ACC112 (cell line): ENCODE data around the gene C17orf67.

Experiments used
- H2AFZ ChIP-seq: fragments of 200-600 bp; sonication (generic); one replicate; pipeline ENCODE4 v1.6.0; 2017; ENCODE audit warnings: antibody characterized with exemption, low read length; ENCODE audit not compliant: unreplicated experiment
- H3K27ac ChIP-seq: fragments of 200-600 bp; sonication (generic); 2 replicates; pipeline ENCODE4 v1.5.1; 2014; ENCODE audit warnings: low read depth, mild to moderate bottlenecking, antibody characterized with exemption, low read length, moderate library complexity
- H3K27me3 ChIP-seq: fragments of 200-600 bp; sonication (generic); 2 replicates; pipeline ENCODE4 v1.6.1; 2014; ENCODE audit warnings: mild to moderate bottlenecking, antibody characterized with exemption, low read length, moderate library complexity, mixed read lengths; ENCODE audit not compliant: insufficient read depth
- H3K36me3 ChIP-seq: fragments of 200-600 bp; sonication (generic); 2 replicates; pipeline ENCODE4 v1.6.1; 2016; ENCODE audit warnings: mild to moderate bottlenecking, antibody characterized with exemption, low read length, moderate library complexity, mixed read lengths; ENCODE audit not compliant: insufficient read depth
- H3K4me1 ChIP-seq: fragments of 200-600 bp; sonication (generic); one replicate; pipeline ENCODE4 v1.6.1; 2016; ENCODE audit warnings: low read length, mixed read lengths; ENCODE audit not compliant: insufficient read depth, unreplicated experiment, control insufficient read depth
- H3K4me3 ChIP-seq: fragments of 200-600 bp; sonication (generic); 2 replicates; pipeline ENCODE4 v1.5.1; 2014; ENCODE audit warnings: mild to moderate bottlenecking, low read depth, low read length
- H3K79me2 ChIP-seq: fragments of 200-600 bp; sonication (generic); one replicate; pipeline ENCODE4 v1.6.0; 2016; ENCODE audit warnings: low read length; ENCODE audit not compliant: control insufficient read depth, unreplicated experiment, insufficient read depth

C17orf67 gene

GRCh38 chr17:56819431-56820145, 14.1 kb downstream of the C17orf67 start:
- no peak overlapping the region for H3K4me3 ChIP-seq
- H3K79me2 ChIP-seq: no peaks in the 10 kb centered on the region
- H3K36me3 ChIP-seq: no peaks in the 10 kb centered on the region
- no peaks in the 10 kb centered on the region for H3K27me3 ChIP-seq
- H3K27ac ChIP-seq: no peak overlapping the region
- no peaks in the 10 kb centered on the region for H3K4me1 ChIP-seq
- peak overlapping the region; percentile 2 for H2AFZ ChIP-seq

- Histone ChIP-seq H2AFZ (peak overlapping the region; percentile 2), H3K4me3 (no peak overlapping the region), H3K79me2 (no peaks in the 10 kb centered on the region), H3K4me1 (no peaks in the 10 kb centered on the region), H3K27me3 (no peaks in the 10 kb centered on the region), H3K36me3 (no peaks in the 10 kb centered on the region), H3K27ac (no peak overlapping the region)
Observed at GRCh38 chr17:56819030-56819429, 14.7 kb downstream of the C17orf67 start.

GRCh38 chr17:56817066-56817465, 16.7 kb downstream of the C17orf67 start:
- no peaks in the 10 kb centered on the region for H3K79me2 ChIP-seq
- no peaks in the 10 kb centered on the region for H3K4me1 ChIP-seq
- no peak overlapping the region for H2AFZ ChIP-seq
- no peak overlapping the region for H3K4me3 ChIP-seq
- H3K36me3 ChIP-seq: no peaks in the 10 kb centered on the region
- no peak overlapping the region for H3K27ac ChIP-seq
- no peaks in the 10 kb centered on the region for H3K27me3 ChIP-seq

GRCh38 chr17:56815711-56816110, 18.0 kb downstream of the C17orf67 start:
- no peaks in the 10 kb centered on the region for H3K27me3 ChIP-seq
- no peaks in the 10 kb centered on the region for H3K4me1 ChIP-seq
- no peaks in the 10 kb centered on the region for H3K36me3 ChIP-seq
- no peaks in the 10 kb centered on the region for H3K79me2 ChIP-seq
- no peak overlapping the region for H2AFZ ChIP-seq
- H3K4me3 ChIP-seq: no peak overlapping the region
- H3K27ac ChIP-seq: no peak overlapping the region

- Histone ChIP-seq H3K27me3 (no peaks in the 10 kb centered on the region), H3K79me2 (no peaks in the 10 kb centered on the region), H3K27ac (no peak overlapping the region), H3K4me1 (no peaks in the 10 kb centered on the region), H3K36me3 (no peaks in the 10 kb centered on the region), H2AFZ (no peak overlapping the region), H3K4me3 (no peak overlapping the region)
Observed at GRCh38 chr17:56812901-56813388, 20.8 kb downstream of the C17orf67 start.

- Histone ChIP-seq H3K36me3 (no peaks in the 10 kb centered on the region), H2AFZ (no peak overlapping the region), H3K4me1 (no peaks in the 10 kb centered on the region), H3K27ac (no peak overlapping the region), H3K27me3 (no peaks in the 10 kb centered on the region), H3K4me3 (no peak overlapping the region), H3K79me2 (no peaks in the 10 kb centered on the region)
Observed at GRCh38 chr17:56810891-56811775, 22.6 kb downstream of the C17orf67 start.

GRCh38 chr17:56810343-56810742, 23.4 kb downstream of the C17orf67 start:
- Histone ChIP-seq H3K4me1 (no peaks in the 10 kb centered on the region), H3K27ac (no peak overlapping the region), H3K36me3 (no peaks in the 10 kb centered on the region), H3K27me3 (no peaks in the 10 kb centered on the region), H3K4me3 (no peak overlapping the region), H3K79me2 (no peaks in the 10 kb centered on the region), H2AFZ (no peak overlapping the region)

GRCh38 chr17:56809820-56810179, 23.9 kb downstream of the C17orf67 start:
- Histone ChIP-seq H3K27ac (no peak overlapping the region), H3K27me3 (no peaks in the 10 kb centered on the region), H3K4me3 (no peak overlapping the region), H3K4me1 (no peaks in the 10 kb centered on the region), H3K79me2 (no peaks in the 10 kb centered on the region), H2AFZ (no peak overlapping the region), H3K36me3 (no peaks in the 10 kb centered on the region)

GRCh38 chr17:56809106-56809819, 24.5 kb downstream of the C17orf67 start:
- Histone ChIP-seq H3K36me3 (no peaks in the 10 kb centered on the region), H3K4me3 (no peak overlapping the region), H2AFZ (no peak overlapping the region), H3K79me2 (no peaks in the 10 kb centered on the region), H3K27me3 (no peaks in the 10 kb centered on the region), H3K4me1 (no peaks in the 10 kb centered on the region), H3K27ac (no peak overlapping the region)

GRCh38 chr17:56808503-56808902, 25.2 kb downstream of the C17orf67 start:
- H3K4me1 ChIP-seq: no peaks in the 10 kb centered on the region
- H3K79me2 ChIP-seq: no peaks in the 10 kb centered on the region
- no peak overlapping the region for H2AFZ ChIP-seq
- no peak overlapping the region for H3K27ac ChIP-seq
- H3K36me3 ChIP-seq: no peaks in the 10 kb centered on the region
- no peak overlapping the region for H3K4me3 ChIP-seq
- H3K27me3 ChIP-seq: no peaks in the 10 kb centered on the region
